ENCODE data around the gene SH3PXD2A. TPM values are rescaled to one million over a fixed set of nuclear protein-coding genes. Genes with fewer than 3 reads are reported as not detected.

The SH3PXD2A gene
- total RNA-seq, 4 donors from 2014 or later: 9.4 to 20.6 (median 11.2) TPM

DNA sequence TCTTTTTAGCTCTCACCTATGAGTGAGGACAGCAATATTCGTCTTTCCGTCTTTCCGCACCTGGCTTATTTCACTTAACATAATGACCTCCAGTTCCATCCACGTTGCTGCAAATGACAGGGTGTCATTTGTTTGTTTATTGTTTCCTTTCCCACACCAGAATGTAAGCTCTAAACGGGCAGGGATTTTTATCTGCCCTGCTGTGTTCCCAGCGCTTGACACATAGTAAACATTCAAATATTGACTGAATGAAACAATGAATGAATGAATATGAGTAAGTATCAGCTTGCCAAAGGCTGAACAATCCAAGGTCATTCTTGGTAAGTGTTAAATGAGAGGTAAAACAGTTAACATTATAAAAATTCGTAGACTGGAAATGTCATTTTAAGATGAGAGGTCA is 12.8 kb downstream of the SH3PXD2A start:
- WGBS, 2 donors: 56 to 70% methylated on average over 7 of the region's 7 CpGs
- TF ChIP-seq CTCF (IDR thresholded peaks at IDR 0.05) (no peak), POLR2A (IDR thresholded peaks at IDR 0.05) (no peak)
- no peaks in the 10 kb centered on the region for H3K9me3 ChIP-seq
- H3K4me3 ChIP-seq (replicated peaks in 1 of 3): no peak overlapping the region
- H3K27me3 ChIP-seq: no peaks in the 10 kb centered on the region
- H3K27ac ChIP-seq: no peak overlapping the region
- intact Hi-C loops (cut with DNase I): no loop called here
- no peaks in the 10 kb centered on the region for H3K36me3 ChIP-seq
- peaks cover 2 to 25% of the 10 kb centered on the region in 2 donors for H3K4me1 ChIP-seq
- DNase-seq: no peak

- H3K4me3 ChIP-seq (replicated peaks in 1 of 3): no peak overlapping the region
- no peak for TF ChIP-seq CTCF (IDR thresholded peaks at IDR 0.05)
- no peak for TF ChIP-seq POLR2A (IDR thresholded peaks at IDR 0.05)
- DNase-seq: no peak
- peaks cover 2 to 25% of the 10 kb centered on the region in 2 donors for H3K4me1 ChIP-seq
- no peaks in the 10 kb centered on the region for H3K36me3 ChIP-seq
- H3K9me3 ChIP-seq: no peaks in the 10 kb centered on the region
- 92 to 93% methylated on average over 7 of the region's 7 CpGs for WGBS, 2 donors
- intact Hi-C loops (cut with DNase I): no loop called here
- H3K27me3 ChIP-seq: no peaks in the 10 kb centered on the region
- no peak overlapping the region for H3K27ac ChIP-seq
Measured at GRCh38 chr10:103841519-103841918, 13.9 kb downstream of the SH3PXD2A start.

GRCh38 chr10:103840740-103841070 is 14.7 kb downstream of the SH3PXD2A start:
- intact Hi-C loops (cut with DNase I): no loop called here
- 66 to 79% methylated on average over 4 of the region's 4 CpGs for WGBS, 2 donors
- no peak for DNase-seq
- no peak for TF ChIP-seq CTCF (IDR thresholded peaks at IDR 0.05)
- no peak for TF ChIP-seq POLR2A (IDR thresholded peaks at IDR 0.05)
- no peak overlapping the region for H3K4me3 ChIP-seq (replicated peaks in 1 of 3)
- no peaks in the 10 kb centered on the region for H3K36me3 ChIP-seq
- no peaks in the 10 kb centered on the region for H3K27me3 ChIP-seq
- H3K27ac ChIP-seq: no peak overlapping the region
- H3K4me1 ChIP-seq: peaks cover 2 to 25% of the 10 kb centered on the region in 2 donors
- H3K9me3 ChIP-seq: no peaks in the 10 kb centered on the region

DNA sequence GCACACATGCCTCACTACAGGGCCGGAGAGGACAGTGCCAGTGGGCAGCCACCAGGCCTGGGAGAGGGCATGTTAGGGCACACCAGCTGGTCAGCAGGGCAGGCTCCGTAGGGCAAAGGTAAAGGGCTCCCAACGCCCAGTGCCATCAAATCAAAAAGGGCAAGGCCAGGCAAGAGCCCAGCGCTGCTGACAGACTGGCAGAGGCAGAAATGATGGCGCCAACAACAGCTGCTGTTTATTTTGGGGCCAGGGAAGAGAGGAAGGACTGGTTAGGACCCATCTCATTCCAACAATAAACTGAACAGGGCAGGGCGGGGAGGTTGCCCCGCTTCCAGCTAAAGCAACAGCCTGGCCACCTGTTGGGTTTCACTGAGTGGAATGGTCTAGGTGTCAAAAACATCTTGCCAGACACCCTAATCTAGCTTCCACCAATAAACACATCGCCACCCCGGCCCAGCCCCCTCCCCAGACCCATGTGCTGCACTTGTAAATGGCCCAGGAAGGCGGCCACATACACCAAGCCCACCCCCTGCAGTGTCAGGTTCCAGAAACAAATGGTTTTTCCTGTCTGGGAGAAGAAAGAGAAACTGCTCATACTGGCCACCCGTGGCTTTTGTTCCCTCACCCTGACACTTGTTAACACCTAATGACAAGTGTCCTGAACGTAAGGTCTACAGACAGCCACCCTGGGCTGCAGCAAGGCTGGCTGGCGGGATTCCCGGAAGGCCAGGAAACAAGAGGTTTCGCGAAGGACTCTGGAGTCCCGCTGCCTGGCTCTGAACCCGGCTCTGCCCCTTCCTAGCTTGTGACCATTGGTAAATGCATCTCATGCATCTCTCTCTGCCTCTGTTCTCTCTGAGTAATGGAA is 15.3 kb downstream of the SH3PXD2A start:
- peak; percentile 61 to 67 for DNase-seq
- WGBS, 2 donors: 42 to 49% methylated on average over 15 to 18 of the region's 18 CpGs
- Histone ChIP-seq H3K4me3 (replicated peaks in 1 of 3) (no peak overlapping the region), H3K4me1 (peaks cover 2 to 30% of the 10 kb centered on the region in 2 donors), H3K27ac (no peak overlapping the region), H3K36me3 (no peaks in the 10 kb centered on the region), H3K9me3 (no peaks in the 10 kb centered on the region), H3K27me3 (no peaks in the 10 kb centered on the region)
- intact Hi-C loops (cut with DNase I): no loop called here
- TF ChIP-seq CTCF (IDR thresholded peaks at IDR 0.05): no peak
- no peak for TF ChIP-seq POLR2A (IDR thresholded peaks at IDR 0.05)

DNA sequence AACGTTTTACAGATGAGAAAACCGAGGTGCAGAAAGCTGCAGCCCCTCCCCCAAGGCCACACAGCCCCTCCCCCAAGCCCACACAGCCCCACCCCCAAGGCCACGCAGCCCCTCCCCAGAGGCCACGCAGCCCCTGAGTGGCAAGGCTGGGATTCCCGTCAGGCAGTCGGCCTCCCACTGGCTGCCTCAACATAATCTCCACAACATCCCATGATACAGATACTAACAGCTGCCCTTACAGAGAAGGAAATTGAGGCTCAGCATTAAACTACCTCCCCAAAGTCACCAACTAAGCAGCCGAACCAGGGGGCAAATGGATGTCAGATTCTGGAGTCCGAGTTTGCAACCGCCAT is 15.9 kb downstream of the SH3PXD2A start:
- no peaks in the 10 kb centered on the region for H3K36me3 ChIP-seq
- H3K4me1 ChIP-seq: peaks cover 2 to 34% of the 10 kb centered on the region in 2 donors
- H3K27me3 ChIP-seq: no peaks in the 10 kb centered on the region
- no peaks in the 10 kb centered on the region for H3K9me3 ChIP-seq
- H3K27ac ChIP-seq: no peak overlapping the region
- WGBS, 2 donors: 84 to 87% methylated on average over 6 to 9 of the region's 9 CpGs
- no peak overlapping the region for H3K4me3 ChIP-seq (replicated peaks in 1 of 3)
- DNase-seq: no peak
- no peak for TF ChIP-seq CTCF (IDR thresholded peaks at IDR 0.05)
- no peak for TF ChIP-seq POLR2A (IDR thresholded peaks at IDR 0.05)
- intact Hi-C loops (cut with DNase I): no loop called here
